ENCODE data around the gene KISS1R. TPM values are rescaled to one million over a fixed set of nuclear protein-coding genes. Genes with fewer than 3 reads are reported as not detected.

Gene KISS1R
- total RNA-seq, 2 experiments from 2014 or later = 1.8 to 2.3 TPM

DNA sequence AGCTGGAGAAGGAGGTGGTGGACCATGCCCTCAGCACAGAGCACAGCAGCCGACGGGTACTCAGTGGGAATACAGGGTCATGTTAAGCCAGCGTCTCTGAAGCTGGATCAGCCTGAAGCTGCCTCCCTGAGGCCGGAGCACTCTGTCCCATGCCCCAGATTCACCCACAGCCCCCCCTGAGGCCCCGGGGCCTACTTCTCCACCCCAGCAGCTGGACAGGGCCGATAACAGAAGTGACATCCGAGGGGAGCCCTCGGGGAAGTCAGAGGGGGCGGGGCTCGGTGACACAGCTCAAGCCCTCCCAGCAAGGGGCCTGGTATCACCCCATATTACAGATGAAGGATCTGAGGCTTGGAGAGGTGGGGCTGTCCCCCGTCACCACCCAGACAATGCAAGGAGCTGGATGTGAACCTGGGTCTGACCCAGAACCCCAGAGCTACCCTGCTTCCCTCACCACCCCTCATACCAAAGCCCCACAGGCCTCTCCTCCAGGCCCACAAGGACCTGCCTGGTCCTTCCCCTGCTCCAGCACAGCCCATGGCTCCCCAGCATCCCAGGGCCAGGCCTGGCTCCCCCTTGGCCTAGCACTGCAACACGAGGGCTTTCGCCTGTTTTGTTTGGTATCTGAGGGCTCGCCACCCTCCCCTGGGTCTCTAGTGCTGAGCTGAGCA lies 9.8 kb upstream of the KISS1R start:
- Mint-ChIP-seq H3K27ac (peak overlapping the region; percentile 98), H3K9me3 (no peaks in the 10 kb centered on the region), H3K27me3 (no peaks in the 10 kb centered on the region), H3K4me1 (peaks cover 57% of the 10 kb centered on the region), H3K4me3 (no peak overlapping the region), H3K36me3 (ENCODE audit: low read depth) (peaks cover 26% of the 10 kb centered on the region)
- DNase-seq = no peak
- CTCF ChIA-PET = interaction anchor here (1.0 to 3.8 kb wide), 3 partner anchors 14 to 44 kb away, joined by 3 to 25 read pairs (median 17); partner anchors contain the start of genes MED16 and RNU6-9
- POLR2A ChIA-PET = interaction anchor here (1.2 to 7.4 kb wide), 4 partner anchors 12 to 77 kb away, joined by 3 to 79 read pairs (median 14); partner anchors contain the start of genes MED16, RNU6-9 and WDR18

DNA sequence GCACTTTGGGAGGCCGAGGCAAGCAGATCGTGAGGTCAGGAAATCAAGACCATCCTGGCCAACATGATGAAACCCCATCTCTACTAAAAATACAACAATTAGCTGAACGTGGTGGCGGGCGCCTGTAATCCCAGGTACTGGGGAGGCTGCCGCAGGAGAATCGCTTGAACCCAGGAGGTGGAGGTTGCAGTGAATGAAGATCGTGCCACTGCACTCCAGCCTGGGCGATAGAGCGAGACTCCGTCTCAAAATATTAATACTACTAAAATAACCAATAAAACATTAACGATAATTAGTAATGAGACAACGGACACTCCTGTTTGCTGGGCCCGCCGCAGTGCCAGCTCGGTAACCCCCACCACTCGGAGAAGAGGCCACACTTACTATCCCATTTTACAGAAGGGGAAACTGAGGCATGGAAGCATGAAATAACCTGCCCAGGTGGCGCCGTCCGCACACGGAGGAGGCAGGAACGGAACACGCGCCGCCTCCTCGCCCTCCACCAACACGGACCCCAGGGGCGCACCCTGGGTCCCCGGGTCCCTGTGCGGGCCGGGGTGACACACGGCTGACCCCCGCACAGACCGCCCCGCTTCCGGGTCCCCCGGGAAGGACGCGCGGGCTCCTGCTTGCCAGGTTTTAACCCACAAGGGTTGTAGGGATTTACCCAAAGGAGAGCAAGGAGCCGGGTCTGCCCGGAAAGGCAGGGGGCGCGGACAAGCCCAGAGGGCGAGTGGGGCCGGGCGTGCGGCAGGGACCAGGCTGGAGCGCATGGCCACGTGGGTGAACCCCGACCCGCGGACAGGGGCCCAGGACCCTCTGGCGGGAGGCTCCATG lies 5.7 kb upstream of the KISS1R start:
- Mint-ChIP-seq H3K36me3 (ENCODE audit: low read depth) (peaks cover 22% of the 10 kb centered on the region), H3K4me1 (peaks cover 47% of the 10 kb centered on the region), H3K27ac (peak overlapping the region; percentile 98), H3K27me3 (peaks cover 1% of the 10 kb centered on the region), H3K4me3 (peak overlapping the region; percentile 69), H3K9me3 (no peaks in the 10 kb centered on the region)
- DNase-seq = no peak
- ChIA-PET POLR2A (interaction anchor here (7.4 kb wide), 1 partner anchor 16 kb away, joined by 79 read pairs; the partner anchor contains the start of genes MED16 and RNU6-9), CTCF (no interaction called here)

DNA sequence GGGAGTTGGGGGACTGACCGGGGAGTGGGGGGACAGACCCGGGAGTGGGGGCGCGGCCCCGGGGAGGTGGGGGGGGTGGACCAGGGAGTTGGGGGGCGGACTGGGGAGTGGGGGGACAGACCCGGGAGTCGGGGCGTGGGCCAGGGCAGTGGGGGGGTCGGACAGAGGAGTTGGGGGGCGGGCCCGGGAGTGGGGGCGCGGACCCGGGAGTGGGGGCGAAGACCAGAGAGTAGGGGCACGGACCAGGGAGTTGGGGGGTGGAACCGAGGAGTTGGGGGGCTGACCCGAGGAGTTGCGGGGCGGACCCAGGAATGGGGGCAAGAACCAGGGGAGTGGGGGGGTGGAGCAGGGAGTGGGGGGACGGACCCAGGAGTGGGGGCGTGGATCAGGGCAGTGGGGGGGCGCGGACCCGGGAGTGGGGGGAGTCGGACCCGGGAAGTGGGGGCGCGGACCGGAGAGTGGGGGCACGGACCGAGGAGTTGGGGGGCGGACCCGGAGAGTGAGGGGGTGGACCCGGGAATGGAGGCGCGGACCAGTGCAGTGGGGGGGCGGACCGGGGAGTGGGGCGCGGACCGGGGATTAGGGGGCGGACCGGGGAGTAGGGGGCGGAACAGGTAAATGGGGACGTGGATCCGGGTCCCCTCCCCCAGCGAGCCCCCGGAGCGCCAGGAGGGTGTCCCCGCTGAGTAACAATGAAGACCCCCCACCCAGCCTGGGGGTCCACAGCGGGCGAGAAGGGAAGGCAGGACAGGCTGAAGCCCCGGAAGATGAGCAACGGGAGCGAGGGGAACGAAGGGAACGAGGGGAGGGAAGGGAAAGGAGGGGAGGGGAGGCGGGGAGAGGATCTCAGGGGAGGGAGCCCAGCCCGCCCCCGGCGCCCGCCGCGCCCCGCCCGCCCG lies 4.7 kb upstream of the KISS1R start:
- peak overlapping the region; percentile 78 for H3K27ac Mint-ChIP-seq
- H3K4me3 Mint-ChIP-seq = peak overlapping the region; percentile 80
- H3K27me3 Mint-ChIP-seq = peaks cover 1% of the 10 kb centered on the region
- CTCF ChIA-PET = interaction anchor here (4.3 kb wide), 1 partner anchor 49 kb away, joined by 35 read pairs; no protein-coding TSS in a partner anchor
- DNase-seq = peak; percentile 41
- H3K9me3 Mint-ChIP-seq = no peaks in the 10 kb centered on the region
- peaks cover 39% of the 10 kb centered on the region for H3K4me1 Mint-ChIP-seq
- POLR2A ChIA-PET = interaction anchor here (2.5 kb wide), 1 partner anchor 19 kb away, joined by 7 read pairs; the partner anchor contains the start of genes MED16 and RNU6-9
- peaks cover 19% of the 10 kb centered on the region for H3K36me3 Mint-ChIP-seq (ENCODE audit: low read depth)

DNA sequence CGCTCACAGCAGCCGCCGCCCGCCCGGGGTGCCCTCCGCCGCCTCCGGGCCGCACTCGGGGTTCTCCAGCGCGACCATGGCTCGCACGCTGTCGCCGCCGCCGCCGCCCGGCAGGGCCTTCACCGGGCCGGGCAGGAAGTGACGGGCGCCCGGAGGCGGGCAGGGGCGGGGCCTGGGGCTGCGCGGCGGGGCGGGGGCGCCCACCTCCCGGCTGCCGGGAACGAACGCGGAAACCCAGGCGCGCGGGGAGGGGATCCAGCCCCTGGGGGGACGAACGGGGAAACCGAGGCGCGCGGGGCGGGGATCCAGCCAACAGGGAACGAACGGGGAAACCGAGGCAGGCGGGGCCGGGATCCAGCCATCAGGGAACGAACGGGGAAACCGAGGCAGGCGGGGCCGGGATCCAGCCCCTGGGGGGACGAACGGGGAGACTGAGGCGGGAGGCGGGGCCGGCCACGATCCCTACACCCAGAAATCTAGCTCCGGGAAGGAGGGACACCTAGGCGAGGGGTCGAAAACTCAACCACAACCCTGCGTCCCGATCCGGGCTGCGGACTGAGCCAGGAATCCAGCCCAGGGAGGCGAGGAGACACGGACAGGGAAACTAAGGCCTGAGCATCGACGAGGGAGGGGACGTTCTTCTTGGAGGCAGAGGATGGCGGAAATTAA lies 3.9 kb upstream of the KISS1R start, which contains the start of gene R3HDM4:
TSS of gene R3HDM4 (minus strand) at position 140 of the 669 bp plus-strand sequence. CDS start at position 78, 62 bp downstream.
- ChIA-PET CTCF (interaction anchor here (0.6 to 4.3 kb wide), 2 partner anchors 10 to 50 kb away, joined by 3 to 35 read pairs; no protein-coding TSS in a partner anchor), POLR2A (interaction anchor here (0.7 to 2.5 kb wide), 4 partner anchors 20 to 139 kb away, joined by 3 to 8 read pairs (median 6); partner anchors contain the start of genes MED16 and RNU6-9)
- H3K36me3 Mint-ChIP-seq (ENCODE audit: low read depth) = peaks cover 16% of the 10 kb centered on the region
- no peaks in the 10 kb centered on the region for H3K9me3 Mint-ChIP-seq
- H3K27ac Mint-ChIP-seq = peak within 1 kb of the TSS; percentile 86
- peak; percentile 86 for DNase-seq
- H3K4me1 Mint-ChIP-seq = peaks cover 34% of the 10 kb centered on the region
- H3K27me3 Mint-ChIP-seq = peaks cover 5% of the 10 kb centered on the region
- peak within 1 kb of the TSS; percentile 80 for H3K4me3 Mint-ChIP-seq

DNA sequence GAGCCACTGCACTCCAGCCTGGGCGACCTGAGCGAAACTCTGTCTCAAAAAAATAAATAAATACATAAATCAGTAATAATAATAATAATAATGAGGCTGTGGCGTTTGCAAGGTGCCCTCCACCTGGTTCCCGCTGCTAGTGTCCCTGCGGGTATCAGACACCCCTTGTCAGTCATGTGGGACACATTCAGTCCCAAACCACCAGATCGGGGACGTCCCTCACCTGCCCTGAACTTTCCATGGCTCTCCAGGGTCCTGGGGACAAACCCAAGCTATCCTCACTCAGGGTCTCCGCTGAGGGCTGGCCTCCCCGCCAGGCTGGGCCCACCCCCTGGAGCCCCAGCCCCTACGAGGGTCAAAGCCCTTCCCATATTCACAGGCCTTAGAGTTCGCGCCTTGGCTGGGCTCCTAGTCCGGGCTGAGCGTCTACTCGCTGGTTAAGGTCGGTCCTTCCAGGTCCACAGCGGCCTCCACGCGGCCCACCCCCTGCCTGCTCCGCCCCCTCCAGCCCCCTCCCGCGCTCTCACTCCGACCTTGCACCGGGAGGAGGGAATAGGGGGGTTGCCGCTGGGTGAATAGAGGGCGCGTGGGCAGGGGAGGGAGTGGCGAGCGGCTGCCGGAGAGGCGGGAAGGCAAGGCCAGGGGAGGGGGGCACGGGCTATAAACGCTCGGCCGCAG lies 349 bp upstream of the KISS1R start:
- ChIA-PET CTCF (interaction anchor here (1.2 to 4.3 kb wide), 2 partner anchors 53 to 67 kb away, joined by 3 to 35 read pairs; partner anchors contain the start of gene WDR18), POLR2A (no interaction called here)
- no peak overlapping the region for H3K4me3 Mint-ChIP-seq
- H3K27me3 Mint-ChIP-seq = peaks cover 7% of the 10 kb centered on the region
- H3K4me1 Mint-ChIP-seq = peaks cover 23% of the 10 kb centered on the region
- H3K36me3 Mint-ChIP-seq (ENCODE audit: low read depth) = no peaks in the 10 kb centered on the region
- no peaks in the 10 kb centered on the region for H3K9me3 Mint-ChIP-seq
- H3K27ac Mint-ChIP-seq = no peak overlapping the region
- no peak for DNase-seq

DNA sequence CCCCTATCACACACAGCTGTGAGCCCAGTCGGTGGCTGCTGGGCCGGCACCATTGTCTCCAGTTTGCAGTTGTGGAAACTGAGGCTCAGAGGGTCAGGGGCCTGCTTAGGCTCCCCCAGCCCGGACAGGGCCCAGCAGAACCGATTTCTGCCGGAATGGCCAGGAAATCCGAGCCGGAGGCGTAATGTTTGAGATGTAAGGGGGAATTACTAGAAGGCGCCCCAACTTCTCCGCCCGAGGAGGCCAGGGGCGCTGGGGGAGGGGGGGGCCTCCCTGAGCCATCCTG lies 962 bp downstream of the KISS1R start:
- DNase-seq = no peak
- Mint-ChIP-seq H3K27ac (no peak overlapping the region), H3K4me1 (peaks cover 25% of the 10 kb centered on the region), H3K9me3 (no peaks in the 10 kb centered on the region), H3K36me3 (ENCODE audit: low read depth) (no peaks in the 10 kb centered on the region), H3K4me3 (peak overlapping the region; percentile 62), H3K27me3 (peaks cover 10% of the 10 kb centered on the region)
- ChIA-PET POLR2A (interaction anchor here (0.7 to 1.3 kb wide), 2 partner anchors 9 to 55 kb away, joined by 3 to 4 read pairs; no protein-coding TSS in a partner anchor), CTCF (interaction anchor here (4.6 kb wide), 1 partner anchor 54 kb away, joined by 37 read pairs; no protein-coding TSS in a partner anchor)

DNA sequence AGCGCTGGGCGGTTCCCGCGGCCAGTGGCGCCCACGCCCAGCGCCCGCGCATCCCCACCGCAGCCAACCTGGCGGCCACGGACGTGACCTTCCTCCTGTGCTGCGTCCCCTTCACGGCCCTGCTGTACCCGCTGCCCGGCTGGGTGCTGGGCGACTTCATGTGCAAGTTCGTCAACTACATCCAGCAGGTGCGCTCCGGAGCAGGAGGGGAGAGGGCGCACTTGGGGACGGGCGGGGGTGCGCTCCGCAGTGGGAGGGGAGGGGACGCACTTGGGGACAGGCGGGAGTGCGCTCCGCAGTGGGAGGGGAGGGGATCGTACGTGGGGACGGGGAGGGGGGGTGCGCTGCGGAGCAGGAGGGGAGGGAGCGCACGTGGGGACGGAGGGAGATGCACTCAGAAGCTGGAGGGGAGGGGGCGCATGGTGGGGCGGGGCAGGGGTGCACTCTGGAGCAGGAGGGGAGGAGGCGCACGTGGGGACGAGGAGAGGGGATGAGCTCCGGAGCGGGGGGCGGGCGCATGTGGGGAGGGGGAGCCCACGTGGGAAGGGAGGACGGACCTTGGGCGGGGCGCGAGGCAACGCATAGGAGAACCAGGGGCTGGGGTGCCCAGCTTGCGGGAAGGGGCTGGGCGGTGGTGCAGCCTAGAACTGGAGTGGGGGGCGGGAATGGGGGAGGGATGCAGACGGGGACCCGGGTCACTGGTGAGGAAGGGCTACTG lies 1.5 kb downstream of the KISS1R start:
- H3K36me3 Mint-ChIP-seq (ENCODE audit: low read depth) = no peaks in the 10 kb centered on the region
- H3K27ac Mint-ChIP-seq = no peak overlapping the region
- H3K9me3 Mint-ChIP-seq = no peaks in the 10 kb centered on the region
- H3K4me3 Mint-ChIP-seq = no peak overlapping the region
- POLR2A ChIA-PET = interaction anchor here (0.7 to 2.2 kb wide), 5 partner anchors 10 to 56 kb away, joined by 3 to 17 read pairs (median 6); no protein-coding TSS in a partner anchor
- peaks cover 27% of the 10 kb centered on the region for H3K4me1 Mint-ChIP-seq
- peak; percentile 32 for DNase-seq
- peaks cover 10% of the 10 kb centered on the region for H3K27me3 Mint-ChIP-seq
- CTCF ChIA-PET = interaction anchor here (2.0 to 4.6 kb wide), 2 partner anchors 55 to 62 kb away, joined by 5 to 37 read pairs; no protein-coding TSS in a partner anchor

DNA sequence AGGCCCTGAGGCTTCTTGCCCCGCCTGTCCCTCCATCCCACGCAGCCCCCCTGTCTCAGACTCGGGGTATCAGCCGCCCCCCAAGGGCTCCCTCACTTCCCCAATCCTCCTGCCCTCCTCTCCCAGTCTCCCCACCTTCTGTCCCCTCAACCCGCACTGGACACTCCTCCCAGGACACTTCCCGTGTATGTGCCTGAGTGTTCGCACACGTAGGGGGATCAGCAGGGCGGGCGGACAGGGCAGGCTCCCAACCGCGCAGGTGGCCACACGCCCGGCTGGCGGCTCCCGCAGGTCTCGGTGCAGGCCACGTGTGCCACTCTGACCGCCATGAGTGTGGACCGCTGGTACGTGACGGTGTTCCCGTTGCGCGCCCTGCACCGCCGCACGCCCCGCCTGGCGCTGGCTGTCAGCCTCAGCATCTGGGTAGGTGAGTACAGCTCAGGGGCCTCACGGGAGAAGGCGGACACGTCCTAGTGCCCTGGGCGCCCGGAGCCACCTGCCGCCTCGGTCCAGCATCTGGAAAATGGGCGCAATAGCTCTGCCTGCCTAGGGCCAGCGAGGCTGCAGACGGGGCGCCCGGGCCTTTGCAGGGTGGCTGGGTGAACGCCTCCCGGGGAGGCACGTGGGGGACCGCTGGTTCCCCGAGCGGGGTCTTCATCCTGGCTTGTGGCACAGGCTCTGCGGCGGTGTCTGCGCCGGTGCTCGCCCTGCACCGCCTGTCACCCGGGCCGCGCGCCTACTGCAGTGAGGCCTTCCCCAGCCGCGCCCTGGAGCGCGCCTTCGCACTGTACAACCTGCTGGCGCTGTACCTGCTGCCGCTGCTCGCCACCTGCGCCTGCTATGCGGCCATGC lies 2.3 kb downstream of the KISS1R start:
- ChIA-PET CTCF (interaction anchor here (0.7 to 5.9 kb wide), 5 partner anchors 26 to 63 kb away, joined by 3 to 96 read pairs (median 5); partner anchors contain the start of genes RNU6-9 and WDR18), POLR2A (interaction anchor here (0.7 to 2.2 kb wide), 7 partner anchors 10 to 65 kb away, joined by 3 to 17 read pairs (median 4); partner anchors contain the start of genes MED16, RNU6-9 and WDR18)
- Mint-ChIP-seq H3K36me3 (ENCODE audit: low read depth) (no peaks in the 10 kb centered on the region), H3K4me3 (peak overlapping the region; percentile 32), H3K4me1 (peaks cover 30% of the 10 kb centered on the region), H3K9me3 (no peaks in the 10 kb centered on the region), H3K27me3 (peaks cover 10% of the 10 kb centered on the region), H3K27ac (no peak overlapping the region)
- peak; percentile 39 for DNase-seq

DNA sequence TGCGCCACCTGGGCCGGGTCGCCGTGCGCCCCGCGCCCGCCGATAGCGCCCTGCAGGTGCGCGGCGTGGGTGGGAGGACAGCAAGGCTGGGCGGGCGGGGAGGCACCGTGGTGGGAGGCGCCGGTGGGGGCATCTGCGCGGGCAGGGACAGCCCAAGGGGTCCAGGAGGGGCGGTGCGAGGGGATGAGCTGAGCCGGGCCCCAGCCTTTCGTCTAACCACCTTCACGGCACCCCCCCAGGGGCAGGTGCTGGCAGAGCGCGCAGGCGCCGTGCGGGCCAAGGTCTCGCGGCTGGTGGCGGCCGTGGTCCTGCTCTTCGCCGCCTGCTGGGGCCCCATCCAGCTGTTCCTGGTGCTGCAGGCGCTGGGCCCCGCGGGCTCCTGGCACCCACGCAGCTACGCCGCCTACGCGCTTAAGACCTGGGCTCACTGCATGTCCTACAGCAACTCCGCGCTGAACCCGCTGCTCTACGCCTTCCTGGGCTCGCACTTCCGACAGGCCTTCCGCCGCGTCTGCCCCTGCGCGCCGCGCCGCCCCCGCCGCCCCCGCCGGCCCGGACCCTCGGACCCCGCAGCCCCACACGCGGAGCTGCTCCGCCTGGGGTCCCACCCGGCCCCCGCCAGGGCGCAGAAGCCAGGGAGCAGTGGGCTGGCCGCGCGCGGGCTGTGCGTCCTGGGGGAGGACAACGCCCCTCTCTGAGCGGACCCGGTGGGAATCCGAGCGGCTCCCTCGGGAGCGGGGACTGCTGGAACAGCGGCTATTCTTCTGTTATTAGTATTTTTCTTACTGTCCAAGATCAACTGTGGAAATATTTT lies 3.1 kb downstream of the KISS1R start:
- peak overlapping the region; percentile 73 for H3K4me3 Mint-ChIP-seq
- ChIA-PET POLR2A (interaction anchor here (0.7 to 2.2 kb wide), 8 partner anchors 11 to 64 kb away, joined by 3 to 17 read pairs (median 4); partner anchors contain the start of genes CFD, MED16, RNU6-9 and WDR18), CTCF (interaction anchor here (0.7 to 5.9 kb wide), 5 partner anchors 27 to 64 kb away, joined by 3 to 96 read pairs (median 5); partner anchors contain the start of genes RNU6-9 and WDR18)
- no peaks in the 10 kb centered on the region for H3K9me3 Mint-ChIP-seq
- H3K36me3 Mint-ChIP-seq (ENCODE audit: low read depth) = no peaks in the 10 kb centered on the region
- peaks cover 8% of the 10 kb centered on the region for H3K27me3 Mint-ChIP-seq
- peak overlapping the region; percentile 65 for H3K27ac Mint-ChIP-seq
- DNase-seq = peak; percentile 56
- peaks cover 31% of the 10 kb centered on the region for H3K4me1 Mint-ChIP-seq
